ENCODE results near the gene PTGDR2.

Gene PTGDR2

DNA sequence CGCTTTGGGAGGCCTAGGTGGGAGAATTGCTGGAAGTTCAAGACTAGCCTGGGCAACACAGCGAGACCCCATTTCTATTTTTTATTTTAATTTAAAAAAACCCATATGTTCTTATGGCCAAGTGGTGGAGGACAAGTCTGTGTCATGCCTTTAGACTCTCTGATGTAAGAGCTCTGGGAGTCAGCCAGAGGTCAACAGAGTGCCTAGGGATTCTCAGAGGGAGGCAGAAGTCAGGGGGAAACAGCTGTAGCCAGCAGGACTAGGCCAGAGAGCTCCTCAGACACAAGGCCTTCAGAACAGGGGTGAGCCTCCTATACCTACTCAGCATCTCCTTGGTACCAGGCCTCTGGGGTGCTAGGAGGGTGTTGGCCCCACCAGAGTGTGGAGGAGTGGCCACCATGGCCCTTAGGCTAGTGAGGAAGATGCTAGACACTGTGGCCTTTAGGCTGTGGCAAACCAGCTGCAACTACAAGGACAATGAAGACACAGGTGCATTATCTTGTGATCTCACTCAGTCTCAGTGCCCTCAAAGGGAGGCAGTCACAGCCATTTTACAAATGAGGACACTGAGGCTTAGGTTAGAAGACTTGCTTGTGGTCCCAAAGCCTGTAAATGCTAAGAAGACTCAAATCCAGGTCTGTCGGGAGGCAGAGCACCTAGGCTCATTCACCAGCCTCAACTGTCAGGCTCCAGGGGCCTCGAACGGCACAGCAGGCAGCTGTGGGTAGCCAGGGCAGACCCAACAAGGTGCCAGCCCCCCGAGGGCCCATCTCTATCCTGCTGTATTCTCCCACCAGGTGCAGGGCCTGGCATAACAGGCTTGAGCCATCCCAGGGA lies 16.6 kb upstream of the PTGDR2 start:
- no peaks in the 10 kb centered on the region for H3K27me3 ChIP-seq (ENCODE audit: control insufficient read depth, insufficient read depth, low read length)
- no peak overlapping the region for H3K4me3 ChIP-seq (ENCODE audit: low read depth, low read length)
- H3K4me1 ChIP-seq (ENCODE audit: control insufficient read depth, insufficient read depth, low read length), result peaks cover 2% of the 10 kb centered on the region
- H3K9me3 ChIP-seq (ENCODE audit: control insufficient read depth, insufficient read depth, low read length), result no peaks in the 10 kb centered on the region
- H3K9ac ChIP-seq (ENCODE audit: low read depth, low read length), result no peak overlapping the region
- peaks cover 3% of the 10 kb centered on the region for H3K36me3 ChIP-seq (ENCODE audit: control insufficient read depth, insufficient read depth, low read length)

DNA sequence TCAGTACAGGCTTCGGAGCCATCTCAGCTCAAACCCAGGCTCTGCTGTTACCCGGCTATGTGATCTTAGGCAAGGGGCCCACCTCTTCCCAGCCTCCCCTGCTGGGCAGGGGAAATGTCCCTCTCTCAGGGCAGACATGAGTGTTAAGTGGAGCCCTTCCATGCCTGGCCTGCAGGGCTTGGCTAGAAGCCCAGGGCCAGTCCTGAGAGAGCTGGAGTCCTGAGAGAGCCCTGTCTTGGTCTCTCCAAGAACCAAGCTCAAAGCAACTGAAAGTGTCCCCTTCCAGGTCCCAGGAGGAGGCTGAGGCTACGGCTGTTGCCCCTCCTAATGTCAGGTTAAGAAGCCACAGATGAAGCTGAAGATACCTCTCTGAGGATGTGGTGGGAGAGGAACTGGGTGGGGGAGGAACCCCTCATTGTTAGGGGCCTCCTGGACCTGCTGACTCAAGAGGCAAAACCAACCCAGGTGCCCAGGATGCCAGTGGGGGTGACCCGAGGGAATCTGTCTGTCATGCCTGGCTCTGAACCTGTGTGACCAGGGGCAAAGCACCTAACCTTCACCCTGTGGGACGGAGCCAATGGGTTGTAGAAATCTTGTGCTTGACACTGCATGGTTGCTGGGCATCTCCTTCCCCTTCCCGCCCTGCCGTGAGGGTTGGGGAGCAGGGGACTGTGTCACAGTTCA lies 15.8 kb upstream of the PTGDR2 start:
- H3K9ac ChIP-seq (ENCODE audit: low read depth, low read length), result no peak overlapping the region
- H3K27me3 ChIP-seq (ENCODE audit: control insufficient read depth, insufficient read depth, low read length), result no peaks in the 10 kb centered on the region
- peaks cover 2% of the 10 kb centered on the region for H3K4me1 ChIP-seq (ENCODE audit: control insufficient read depth, insufficient read depth, low read length)
- H3K36me3 ChIP-seq (ENCODE audit: control insufficient read depth, insufficient read depth, low read length), result peaks cover 3% of the 10 kb centered on the region
- no peak overlapping the region for H3K4me3 ChIP-seq (ENCODE audit: low read depth, low read length)
- no peaks in the 10 kb centered on the region for H3K9me3 ChIP-seq (ENCODE audit: control insufficient read depth, insufficient read depth, low read length)

DNA sequence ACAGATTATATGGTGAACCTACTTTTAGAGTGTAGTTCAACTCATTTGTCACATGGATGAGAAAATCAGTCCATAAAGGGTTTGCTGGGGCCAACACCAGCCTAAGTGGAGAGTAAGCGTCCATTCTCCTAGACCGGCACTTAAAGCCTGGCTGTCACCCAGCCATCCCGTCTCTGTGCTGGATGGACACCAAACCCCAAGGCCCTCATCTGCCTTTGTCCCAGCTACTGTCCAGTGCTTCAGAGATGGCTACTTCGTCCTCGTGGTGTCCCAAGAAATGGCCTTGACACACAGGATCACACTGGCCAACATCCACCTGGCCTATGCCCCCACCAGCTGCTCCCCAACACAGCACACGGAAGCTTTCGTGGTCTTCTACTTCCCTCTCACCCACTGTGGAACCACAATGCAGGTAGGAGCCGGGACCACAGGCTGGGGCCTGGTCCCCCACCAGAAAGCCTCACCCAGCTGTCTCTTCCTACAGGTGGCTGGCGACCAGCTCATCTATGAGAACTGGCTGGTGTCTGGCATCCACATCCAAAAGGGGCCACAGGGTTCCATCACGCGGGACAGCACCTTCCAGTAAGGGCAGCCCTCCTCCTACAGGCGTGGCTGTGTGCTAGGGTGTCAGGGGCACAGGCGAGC lies 15.1 kb upstream of the PTGDR2 start:
- Histone ChIP-seq H3K4me1 (ENCODE audit: control insufficient read depth, insufficient read depth, low read length) (peaks cover 2% of the 10 kb centered on the region), H3K36me3 (ENCODE audit: control insufficient read depth, insufficient read depth, low read length) (peaks cover 3% of the 10 kb centered on the region), H3K9ac (ENCODE audit: low read depth, low read length) (no peak overlapping the region), H3K27me3 (ENCODE audit: control insufficient read depth, insufficient read depth, low read length) (no peaks in the 10 kb centered on the region), H3K4me3 (ENCODE audit: low read depth, low read length) (no peak overlapping the region), H3K9me3 (ENCODE audit: control insufficient read depth, insufficient read depth, low read length) (no peaks in the 10 kb centered on the region)

DNA sequence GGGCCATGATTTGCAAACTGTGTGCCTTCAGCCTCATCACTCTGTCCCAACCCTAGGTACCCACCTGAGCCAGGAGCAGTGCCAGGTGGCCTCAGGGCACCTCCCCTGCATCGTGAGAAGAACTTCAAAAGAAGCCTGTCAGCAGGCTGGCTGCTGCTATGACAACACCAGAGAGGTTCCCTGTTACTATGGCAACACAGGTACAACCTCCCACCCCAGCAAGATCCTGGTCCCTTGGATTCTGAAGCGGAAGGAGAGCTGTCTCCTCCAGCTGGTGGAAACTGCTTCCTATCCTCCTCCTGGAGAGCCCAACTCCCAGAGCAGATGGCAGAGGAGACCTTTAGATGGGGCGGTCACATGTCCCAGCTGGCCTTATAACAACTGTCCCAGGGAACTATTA lies 14.5 kb upstream of the PTGDR2 start:
- Histone ChIP-seq H3K9ac (ENCODE audit: low read depth, low read length) (no peak overlapping the region), H3K27me3 (ENCODE audit: control insufficient read depth, insufficient read depth, low read length) (no peaks in the 10 kb centered on the region), H3K9me3 (ENCODE audit: control insufficient read depth, insufficient read depth, low read length) (no peaks in the 10 kb centered on the region), H3K36me3 (ENCODE audit: control insufficient read depth, insufficient read depth, low read length) (peaks cover 3% of the 10 kb centered on the region), H3K4me3 (ENCODE audit: low read depth, low read length) (no peak overlapping the region), H3K4me1 (ENCODE audit: control insufficient read depth, insufficient read depth, low read length) (peaks cover 2% of the 10 kb centered on the region)

DNA sequence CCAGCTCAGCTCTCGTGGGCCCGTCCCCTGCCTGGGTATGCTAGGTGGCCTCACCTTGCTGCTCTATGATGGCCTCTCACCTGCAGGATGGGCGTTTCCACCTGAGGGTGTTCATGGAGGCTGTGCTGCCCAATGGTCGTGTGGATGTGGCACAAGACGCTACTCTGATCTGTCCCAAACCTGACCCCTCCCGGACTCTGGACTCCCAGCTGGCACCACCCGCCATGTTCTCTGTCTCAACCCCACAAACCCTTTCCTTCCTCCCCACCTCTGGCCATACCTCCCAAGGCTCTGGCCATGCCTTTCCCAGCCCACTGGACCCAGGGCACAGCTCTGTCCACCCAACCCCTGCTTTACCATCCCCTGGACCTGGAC lies 13.7 kb upstream of the PTGDR2 start:
- Histone ChIP-seq H3K36me3 (ENCODE audit: control insufficient read depth, insufficient read depth, low read length) (peaks cover 1% of the 10 kb centered on the region), H3K4me3 (ENCODE audit: low read depth, low read length) (no peak overlapping the region), H3K4me1 (ENCODE audit: control insufficient read depth, insufficient read depth, low read length) (peaks cover 2% of the 10 kb centered on the region), H3K9ac (ENCODE audit: low read depth, low read length) (no peak overlapping the region), H3K27me3 (ENCODE audit: control insufficient read depth, insufficient read depth, low read length) (no peaks in the 10 kb centered on the region), H3K9me3 (ENCODE audit: control insufficient read depth, insufficient read depth, low read length) (no peaks in the 10 kb centered on the region)

DNA sequence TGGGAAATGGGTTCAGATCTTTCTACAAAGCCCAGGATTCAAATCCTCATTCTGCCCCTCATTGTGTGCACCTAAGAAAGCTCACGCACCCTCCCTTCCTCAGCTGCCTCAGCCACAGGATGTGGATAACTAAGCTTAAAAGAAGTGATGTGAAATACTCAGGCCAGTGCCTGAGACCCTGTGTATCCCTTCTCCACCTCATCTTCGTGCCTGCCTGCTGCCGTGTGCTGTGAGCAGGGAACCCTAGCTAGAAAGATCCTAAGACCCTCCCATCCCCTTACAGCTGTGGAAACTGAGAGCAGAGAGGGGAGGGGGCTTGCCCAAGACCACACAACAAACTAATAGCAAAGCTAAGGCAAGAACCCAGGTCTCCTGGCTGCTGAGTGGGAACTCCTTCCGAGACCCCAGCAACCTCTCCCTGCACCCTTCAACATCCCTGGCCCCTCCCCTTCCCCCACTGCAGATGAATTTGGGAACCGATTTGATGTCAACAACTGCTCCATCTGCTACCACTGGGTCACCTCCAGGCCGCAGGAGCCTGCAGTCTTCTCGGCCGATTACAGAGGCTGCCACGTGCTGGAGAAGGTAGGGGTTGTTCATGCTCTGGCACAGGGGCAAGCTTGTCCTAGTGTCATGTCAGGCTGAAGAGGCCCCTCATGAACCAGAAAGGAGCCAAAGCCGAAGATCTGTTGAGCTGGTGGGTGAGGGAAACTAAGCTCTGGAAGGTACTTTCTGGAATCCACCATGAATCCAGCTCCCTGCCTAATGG lies 13.1 kb upstream of the PTGDR2 start:
- no peaks in the 10 kb centered on the region for H3K27me3 ChIP-seq (ENCODE audit: control insufficient read depth, insufficient read depth, low read length)
- H3K9me3 ChIP-seq (ENCODE audit: control insufficient read depth, insufficient read depth, low read length), result no peaks in the 10 kb centered on the region
- H3K4me1 ChIP-seq (ENCODE audit: control insufficient read depth, insufficient read depth, low read length), result peaks cover 2% of the 10 kb centered on the region
- H3K4me3 ChIP-seq (ENCODE audit: low read depth, low read length), result no peak overlapping the region
- no peaks in the 10 kb centered on the region for H3K36me3 ChIP-seq (ENCODE audit: control insufficient read depth, insufficient read depth, low read length)
- H3K9ac ChIP-seq (ENCODE audit: low read depth, low read length), result no peak overlapping the region

DNA sequence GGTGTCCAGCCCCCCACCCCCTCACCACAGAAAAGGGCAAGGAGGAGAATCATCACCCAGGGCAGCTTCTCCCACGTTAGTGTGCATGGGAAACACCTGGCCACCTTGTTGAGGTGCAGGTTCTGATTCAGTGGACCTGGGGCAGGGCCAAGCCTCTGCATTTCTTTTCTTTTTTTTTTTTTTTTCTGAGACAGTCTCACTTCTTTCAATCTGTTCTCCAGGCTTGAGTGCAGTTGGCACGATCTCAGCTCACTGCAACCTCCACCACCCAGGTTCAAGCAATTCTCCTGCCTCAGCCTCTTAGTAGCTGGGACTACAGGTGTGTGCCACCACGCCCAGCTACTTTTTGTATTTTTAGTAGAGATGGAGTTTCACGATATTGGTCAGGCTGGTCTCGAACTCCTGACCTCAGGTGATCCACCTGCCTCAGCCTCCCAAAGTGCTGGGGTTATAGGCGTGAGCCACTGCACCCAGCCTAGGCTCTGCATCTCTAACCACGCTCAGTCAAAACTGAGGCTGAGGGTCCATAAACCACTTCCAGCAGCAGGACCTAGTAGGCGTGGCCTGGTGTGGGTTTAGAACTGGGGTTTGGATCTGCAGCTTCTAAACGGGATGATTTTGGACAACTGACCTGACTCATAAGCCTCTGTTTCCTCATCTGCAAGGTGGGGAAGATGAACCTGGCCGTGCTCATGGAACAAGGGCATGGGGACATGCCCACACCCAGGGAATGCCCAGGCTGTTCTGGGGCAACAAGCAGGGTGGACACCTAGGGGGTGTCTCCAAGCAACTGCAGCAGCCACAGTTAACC lies 12.3 kb upstream of the PTGDR2 start:
- no peaks in the 10 kb centered on the region for H3K36me3 ChIP-seq (ENCODE audit: control insufficient read depth, insufficient read depth, low read length)
- H3K4me3 ChIP-seq (ENCODE audit: low read depth, low read length), result no peak overlapping the region
- H3K9ac ChIP-seq (ENCODE audit: low read depth, low read length), result no peak overlapping the region
- no peaks in the 10 kb centered on the region for H3K9me3 ChIP-seq (ENCODE audit: control insufficient read depth, insufficient read depth, low read length)
- H3K27me3 ChIP-seq (ENCODE audit: control insufficient read depth, insufficient read depth, low read length), result no peaks in the 10 kb centered on the region
- H3K4me1 ChIP-seq (ENCODE audit: control insufficient read depth, insufficient read depth, low read length), result peaks cover 2% of the 10 kb centered on the region

DNA sequence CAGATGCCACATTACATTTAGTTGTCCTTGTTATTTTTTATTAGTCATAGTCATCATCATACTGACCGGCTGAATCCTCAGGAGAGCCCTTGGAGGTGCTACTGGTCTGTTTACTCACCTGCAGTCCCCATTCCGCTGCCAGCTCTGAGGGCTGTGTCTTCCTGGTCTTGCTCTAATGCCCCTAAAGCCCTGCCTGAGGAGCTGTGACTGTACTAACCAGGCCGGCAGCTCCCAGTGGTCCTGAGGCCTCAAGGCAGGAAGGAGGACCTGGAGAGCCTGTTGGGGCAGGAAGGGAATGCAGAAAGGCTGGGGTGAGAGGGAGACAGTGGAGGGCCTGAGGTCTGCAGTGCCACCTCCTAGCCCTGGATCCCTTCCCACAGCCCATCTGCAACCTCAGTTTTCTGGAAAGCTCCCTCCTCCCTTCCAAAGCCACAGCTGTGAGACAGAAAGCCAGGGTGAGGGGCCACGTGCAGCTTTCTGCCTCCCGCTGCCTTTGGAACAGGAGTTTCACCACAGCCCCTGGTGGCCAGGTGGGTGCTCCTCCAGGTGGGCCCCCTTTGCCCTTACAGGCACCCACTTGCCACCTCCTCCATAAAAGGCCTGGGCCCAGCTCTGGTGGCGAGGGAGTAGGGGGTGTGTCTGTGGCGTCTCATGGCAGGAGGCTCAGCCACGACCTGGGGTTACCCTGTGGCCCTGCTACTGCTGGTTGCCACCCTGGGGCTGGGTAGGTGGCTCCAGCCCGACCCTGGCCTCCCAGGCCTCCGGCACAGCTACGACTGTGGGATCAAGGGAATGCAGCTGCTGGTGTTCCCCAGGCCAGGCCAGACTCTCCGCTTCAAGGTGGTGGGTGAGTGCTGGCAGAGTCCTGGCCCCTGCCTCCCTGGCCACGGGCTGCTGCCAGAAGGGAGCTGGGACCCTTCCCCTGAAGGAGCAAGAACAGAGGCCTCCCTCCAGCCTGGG lies 11.4 kb upstream of the PTGDR2 start, which contains the start of gene ZP1:
Gene ZP1 (plus strand): TSS at position 632 of the 960 bp plus-strand sequence. CDS start 20 bp downstream, at position 652.
- Histone ChIP-seq H3K9ac (ENCODE audit: low read depth, low read length) (no peak within 1 kb of the TSS), H3K9me3 (ENCODE audit: control insufficient read depth, insufficient read depth, low read length) (no peaks in the 10 kb centered on the region), H3K27me3 (ENCODE audit: control insufficient read depth, insufficient read depth, low read length) (no peaks in the 10 kb centered on the region), H3K36me3 (ENCODE audit: control insufficient read depth, insufficient read depth, low read length) (no peaks in the 10 kb centered on the region), H3K4me3 (ENCODE audit: low read depth, low read length) (no peak within 1 kb of the TSS), H3K4me1 (ENCODE audit: control insufficient read depth, insufficient read depth, low read length) (no peaks in the 10 kb centered on the region)

DNA sequence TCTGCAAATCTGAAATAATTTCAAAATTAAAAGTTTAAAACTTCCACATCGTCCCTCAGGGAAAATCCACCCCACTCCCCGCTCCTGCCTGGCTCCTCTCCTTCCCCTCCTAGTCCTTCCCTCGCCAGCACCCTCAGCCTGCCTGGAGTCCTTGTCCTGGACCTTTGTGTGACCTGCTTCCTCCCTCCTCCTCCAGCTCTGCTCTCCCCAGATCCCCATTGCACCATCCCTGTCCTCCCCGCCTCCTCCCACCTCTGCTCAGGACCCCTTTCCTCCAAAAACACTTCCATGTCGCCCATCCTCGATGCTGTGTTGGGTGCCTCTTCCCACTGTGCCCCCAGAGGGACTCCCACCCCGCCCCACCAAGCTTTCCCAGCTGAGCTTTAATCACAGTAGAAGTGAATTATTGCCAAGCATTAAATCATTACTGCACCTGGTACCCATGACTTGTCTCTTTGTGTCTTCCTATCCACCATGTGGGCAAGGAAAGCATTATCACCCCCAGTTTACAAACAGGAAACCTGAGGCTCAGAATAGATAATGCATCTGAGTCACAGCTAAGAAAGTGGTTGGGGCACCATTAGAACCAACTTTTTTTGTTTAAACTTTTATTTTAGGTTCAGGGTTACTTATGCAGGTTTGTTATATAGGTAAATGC lies 9.2 kb upstream of the PTGDR2 start:
- H3K4me3 ChIP-seq (ENCODE audit: low read depth, low read length), result no peak overlapping the region
- H3K9ac ChIP-seq (ENCODE audit: low read depth, low read length), result no peak overlapping the region
- H3K9me3 ChIP-seq (ENCODE audit: control insufficient read depth, insufficient read depth, low read length), result no peaks in the 10 kb centered on the region
- no peaks in the 10 kb centered on the region for H3K27me3 ChIP-seq (ENCODE audit: control insufficient read depth, insufficient read depth, low read length)
- no peaks in the 10 kb centered on the region for H3K4me1 ChIP-seq (ENCODE audit: control insufficient read depth, insufficient read depth, low read length)
- no peaks in the 10 kb centered on the region for H3K36me3 ChIP-seq (ENCODE audit: control insufficient read depth, insufficient read depth, low read length)

Data from iPS-15b (cell line).